ENCODE results near the gene HIVEP1.

Gene HIVEP1

DNA sequence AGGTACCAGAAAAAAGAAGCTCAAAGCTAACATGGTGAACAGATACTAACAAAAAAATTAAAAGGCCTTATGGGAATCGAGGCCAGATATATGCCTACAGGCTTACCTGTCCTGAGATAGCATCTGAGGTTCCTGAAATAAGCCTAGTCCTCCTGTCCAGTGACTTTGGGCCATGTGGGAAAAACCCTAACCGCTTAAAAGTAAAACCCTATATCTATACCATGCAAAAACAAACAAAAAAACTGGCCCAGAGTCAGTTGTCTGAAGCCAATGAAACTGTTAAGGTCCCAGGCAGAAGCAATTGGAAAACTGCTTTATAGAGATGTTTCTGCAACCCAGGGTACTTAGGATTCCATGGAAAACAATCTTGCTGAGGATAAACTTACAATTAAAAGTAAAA is 122.9 kb downstream of the HIVEP1 start:
- CTCF ChIA-PET = interaction anchor here (1.1 to 1.2 kb wide), 2 partner anchors 15 to 471 kb away, joined by 3 read pairs; no protein-coding TSS in a partner anchor

DNA sequence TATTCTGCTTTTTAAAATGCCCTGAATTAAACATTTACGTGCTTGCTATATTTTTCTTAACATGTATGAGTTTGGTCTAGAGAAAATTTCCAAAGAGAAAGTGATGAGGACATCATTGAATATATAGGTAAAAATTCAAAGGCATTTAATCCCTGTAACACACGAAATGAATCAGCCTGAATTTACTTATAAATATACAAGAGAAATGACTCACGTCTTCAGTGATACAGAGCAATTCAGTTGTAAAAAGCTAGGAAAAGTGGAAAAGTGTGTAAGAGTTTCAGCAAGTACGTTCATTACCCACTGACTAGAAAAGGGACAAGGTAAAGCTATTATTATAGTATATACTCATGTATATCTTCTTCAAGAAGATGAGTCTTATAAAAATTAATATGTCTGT is 124.8 kb downstream of the HIVEP1 start:
- no peak overlapping the region for H3K27ac ChIP-seq (ENCODE audit: extremely low read depth, low read depth, low read length)
- TF ChIP-seq ZNF114 (tag by site-specific recombination; IDR thresholded peaks at IDR 0.05) = no peak
- no peak for TF ChIP-seq ZNF629 (tag by site-specific recombination; IDR thresholded peaks at IDR 0.05)
- TF ChIP-seq KLF16 (tag by site-specific recombination; IDR thresholded peaks at IDR 0.05) = no peak
- TF ChIP-seq, protein P1, sequence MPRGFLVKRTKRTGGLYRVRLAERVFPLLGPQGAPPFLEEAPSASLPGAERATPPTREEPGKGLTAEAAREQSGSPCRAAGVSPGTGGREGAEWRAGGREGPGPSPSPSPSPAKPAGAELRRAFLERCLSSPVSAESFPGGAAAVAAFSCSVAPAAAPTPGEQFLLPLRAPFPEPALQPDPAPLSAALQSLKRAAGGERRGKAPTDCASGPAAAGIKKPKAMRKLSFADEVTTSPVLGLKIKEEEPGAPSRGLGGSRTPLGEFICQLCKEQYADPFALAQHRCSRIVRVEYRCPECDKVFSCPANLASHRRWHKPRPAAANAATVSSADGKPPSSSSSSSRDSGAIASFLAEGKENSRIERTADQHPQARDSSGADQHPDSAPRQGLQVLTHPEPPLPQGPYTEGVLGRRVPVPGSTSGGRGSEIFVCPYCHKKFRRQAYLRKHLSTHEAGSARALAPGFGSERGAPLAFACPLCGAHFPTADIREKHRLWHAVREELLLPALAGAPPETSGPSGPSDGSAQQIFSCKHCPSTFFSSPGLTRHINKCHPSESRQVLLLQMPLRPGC (tag by site-specific recombination; IDR thresholded peaks at IDR 0.05) = no peak
- TF ChIP-seq ZNF138 (tag by site-specific recombination; IDR thresholded peaks at IDR 0.05; ENCODE audit: borderline replicate concordance) = no peak
- TF ChIP-seq, protein P2, sequence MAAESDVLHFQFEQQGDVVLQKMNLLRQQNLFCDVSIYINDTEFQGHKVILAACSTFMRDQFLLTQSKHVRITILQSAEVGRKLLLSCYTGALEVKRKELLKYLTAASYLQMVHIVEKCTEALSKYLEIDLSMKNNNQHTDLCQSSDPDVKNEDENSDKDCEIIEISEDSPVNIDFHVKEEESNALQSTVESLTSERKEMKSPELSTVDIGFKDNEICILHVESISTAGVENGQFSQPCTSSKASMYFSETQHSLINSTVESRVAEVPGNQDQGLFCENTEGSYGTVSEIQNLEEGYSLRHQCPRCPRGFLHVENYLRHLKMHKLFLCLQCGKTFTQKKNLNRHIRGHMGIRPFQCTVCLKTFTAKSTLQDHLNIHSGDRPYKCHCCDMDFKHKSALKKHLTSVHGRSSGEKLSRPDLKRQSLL (tag by site-specific recombination; IDR thresholded peaks at IDR 0.05) = no peak
- TF ChIP-seq ZNF510 (tag by site-specific recombination; IDR thresholded peaks at IDR 0.05; ENCODE audit: insufficient replicate concordance) = no peak
- no peak for TF ChIP-seq ZNF433 (tag by site-specific recombination; IDR thresholded peaks at IDR 0.05; ENCODE audit: low read depth)
- no peak for TF ChIP-seq ZNF311 (tag by site-specific recombination; IDR thresholded peaks at IDR 0.05; ENCODE audit: borderline replicate concordance)
- TF ChIP-seq ZNF211 (tag by site-specific recombination; IDR thresholded peaks at IDR 0.05; ENCODE audit: low read depth) = no peak
- no peak for TF ChIP-seq ZNF248 (tag by site-specific recombination; IDR thresholded peaks at IDR 0.05)
- TF ChIP-seq, protein P3, sequence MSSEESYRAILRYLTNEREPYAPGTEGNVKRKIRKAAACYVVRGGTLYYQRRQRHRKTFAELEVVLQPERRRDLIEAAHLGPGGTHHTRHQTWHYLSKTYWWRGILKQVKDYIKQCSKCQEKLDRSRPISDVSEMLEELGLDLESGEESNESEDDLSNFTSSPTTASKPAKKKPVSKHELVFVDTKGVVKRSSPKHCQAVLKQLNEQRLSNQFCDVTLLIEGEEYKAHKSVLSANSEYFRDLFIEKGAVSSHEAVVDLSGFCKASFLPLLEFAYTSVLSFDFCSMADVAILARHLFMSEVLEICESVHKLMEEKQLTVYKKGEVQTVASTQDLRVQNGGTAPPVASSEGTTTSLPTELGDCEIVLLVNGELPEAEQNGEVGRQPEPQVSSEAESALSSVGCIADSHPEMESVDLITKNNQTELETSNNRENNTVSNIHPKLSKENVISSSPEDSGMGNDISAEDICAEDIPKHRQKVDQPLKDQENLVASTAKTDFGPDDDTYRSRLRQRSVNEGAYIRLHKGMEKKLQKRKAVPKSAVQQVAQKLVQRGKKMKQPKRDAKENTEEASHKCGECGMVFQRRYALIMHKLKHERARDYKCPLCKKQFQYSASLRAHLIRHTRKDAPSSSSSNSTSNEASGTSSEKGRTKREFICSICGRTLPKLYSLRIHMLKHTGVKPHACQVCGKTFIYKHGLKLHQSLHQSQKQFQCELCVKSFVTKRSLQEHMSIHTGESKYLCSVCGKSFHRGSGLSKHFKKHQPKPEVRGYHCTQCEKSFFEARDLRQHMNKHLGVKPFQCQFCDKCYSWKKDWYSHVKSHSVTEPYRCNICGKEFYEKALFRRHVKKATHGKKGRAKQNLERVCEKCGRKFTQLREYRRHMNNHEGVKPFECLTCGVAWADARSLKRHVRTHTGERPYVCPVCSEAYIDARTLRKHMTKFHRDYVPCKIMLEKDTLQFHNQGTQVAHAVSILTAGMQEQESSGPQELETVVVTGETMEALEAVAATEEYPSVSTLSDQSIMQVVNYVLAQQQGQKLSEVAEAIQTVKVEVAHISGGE (tag by site-specific recombination; conservative IDR thresholded peaks at IDR 0.05; ENCODE audit: low read depth) = no peak
- no peak for TF ChIP-seq ZFP41 (tag by site-specific recombination; IDR thresholded peaks at IDR 0.05; ENCODE audit: borderline replicate concordance)
- TF ChIP-seq, protein P4, sequence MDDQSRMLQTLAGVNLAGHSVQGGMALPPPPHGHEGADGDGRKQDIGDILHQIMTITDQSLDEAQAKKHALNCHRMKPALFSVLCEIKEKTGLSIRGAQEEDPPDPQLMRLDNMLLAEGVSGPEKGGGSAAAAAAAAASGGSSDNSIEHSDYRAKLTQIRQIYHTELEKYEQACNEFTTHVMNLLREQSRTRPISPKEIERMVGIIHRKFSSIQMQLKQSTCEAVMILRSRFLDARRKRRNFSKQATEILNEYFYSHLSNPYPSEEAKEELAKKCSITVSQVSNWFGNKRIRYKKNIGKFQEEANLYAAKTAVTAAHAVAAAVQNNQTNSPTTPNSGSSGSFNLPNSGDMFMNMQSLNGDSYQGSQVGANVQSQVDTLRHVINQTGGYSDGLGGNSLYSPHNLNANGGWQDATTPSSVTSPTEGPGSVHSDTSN (CRISPR knock-in tag; IDR thresholded peaks at IDR 0.05) = no peak
- no peak for TF ChIP-seq ZBTB1 (tag by site-specific recombination; IDR thresholded peaks at IDR 0.05)
- no peak for TF ChIP-seq ZNF621 (tag by site-specific recombination; IDR thresholded peaks at IDR 0.05)
- POLR2A ChIA-PET = no interaction called here
- H3K4me1 ChIP-seq (ENCODE audit: control insufficient read depth, insufficient read depth, low read length) = peaks cover 2% of the 10 kb centered on the region; the same call in 1 of the 2 replicates
- CTCF ChIA-PET = no interaction called here
- no peaks in the 10 kb centered on the region for H3K9me3 ChIP-seq (ENCODE audit: control insufficient read depth, insufficient read depth, low read depth, low read length)
- no peak overlapping the region for H3K4me3 ChIP-seq (ENCODE audit: low read depth, low read length)
- peaks cover 0 to 27% of the 10 kb centered on the region in 2 experiments; a peak in 1 of 3 replicates for H3K36me3 ChIP-seq (ENCODE audit: control insufficient read depth in 2 of 2, insufficient read depth in 1 of 2, low read length in 2 of 2)

More for the DNA sequence above, 122.9 kb downstream of the HIVEP1 start:
- TF ChIP-seq, protein P5, sequence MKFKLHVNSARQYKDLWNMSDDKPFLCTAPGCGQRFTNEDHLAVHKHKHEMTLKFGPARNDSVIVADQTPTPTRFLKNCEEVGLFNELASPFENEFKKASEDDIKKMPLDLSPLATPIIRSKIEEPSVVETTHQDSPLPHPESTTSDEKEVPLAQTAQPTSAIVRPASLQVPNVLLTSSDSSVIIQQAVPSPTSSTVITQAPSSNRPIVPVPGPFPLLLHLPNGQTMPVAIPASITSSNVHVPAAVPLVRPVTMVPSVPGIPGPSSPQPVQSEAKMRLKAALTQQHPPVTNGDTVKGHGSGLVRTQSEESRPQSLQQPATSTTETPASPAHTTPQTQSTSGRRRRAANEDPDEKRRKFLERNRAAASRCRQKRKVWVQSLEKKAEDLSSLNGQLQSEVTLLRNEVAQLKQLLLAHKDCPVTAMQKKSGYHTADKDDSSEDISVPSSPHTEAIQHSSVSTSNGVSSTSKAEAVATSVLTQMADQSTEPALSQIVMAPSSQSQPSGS (tag by site-specific recombination; IDR thresholded peaks at IDR 0.05; ENCODE audit: low read depth) = no peak
- TF ChIP-seq ZNF701 (tag by site-specific recombination; IDR thresholded peaks at IDR 0.05) (no peak), ZNF37A (tag by site-specific recombination; IDR thresholded peaks at IDR 0.05) (no peak), HOXA7 (CRISPR knock-in tag; IDR thresholded peaks at IDR 0.05; ENCODE audit: borderline replicate concordance) (no peak), IKZF3 (tag by site-specific recombination; IDR thresholded peaks at IDR 0.05) (no peak), ZNF558 (tag by site-specific recombination; IDR thresholded peaks at IDR 0.05) (no peak), ZNF843 (tag by site-specific recombination; IDR thresholded peaks at IDR 0.05) (no peak), SP7 (tag by site-specific recombination; IDR thresholded peaks at IDR 0.05) (no peak), ZNF174 (tag by site-specific recombination; IDR thresholded peaks at IDR 0.05) (no peak), ZNF473 (tag by site-specific recombination; IDR thresholded peaks at IDR 0.05) (no peak), GLIS2 (tag by site-specific recombination; IDR thresholded peaks at IDR 0.05) (no peak), ZNF354C (tag by site-specific recombination; IDR thresholded peaks at IDR 0.05; ENCODE audit: borderline replicate concordance, low read depth) (no peak)
- TF ChIP-seq, protein P6, sequence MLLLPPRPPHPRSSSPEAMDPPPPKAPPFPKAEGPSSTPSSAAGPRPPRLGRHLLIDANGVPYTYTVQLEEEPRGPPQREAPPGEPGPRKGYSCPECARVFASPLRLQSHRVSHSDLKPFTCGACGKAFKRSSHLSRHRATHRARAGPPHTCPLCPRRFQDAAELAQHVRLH (tag by site-specific recombination; IDR thresholded peaks at IDR 0.05) = no peak
- Histone ChIP-seq H3K36me3 (ENCODE audit: control insufficient read depth in 2 of 2, insufficient read depth in 1 of 2, low read length in 2 of 2) (peaks cover 0 to 21% of the 10 kb centered on the region in 2 experiments; a peak in 1 of 3 replicates), H3K4me3 (ENCODE audit: low read depth, low read length) (no peak overlapping the region), H3K27ac (ENCODE audit: extremely low read depth, low read depth, low read length) (no peak overlapping the region), H3K9me3 (ENCODE audit: control insufficient read depth, insufficient read depth, low read depth, low read length) (no peaks in the 10 kb centered on the region), H3K4me1 (ENCODE audit: control insufficient read depth, insufficient read depth, low read length) (peaks cover 2% of the 10 kb centered on the region; the same call in 1 of the 2 replicates)
- POLR2A ChIA-PET = no interaction called here

All from HEK293 (cell line).